GM18519 (cell line): Measurements from ENCODE around the gene CCDC88C.

ENCODE experiments used
- ATAC-seq: cut with Tn5 transposase; IDR thresholded peaks from one replicate; pipeline ENCODE4 v1.9.1; 2021; ENCODE audit warnings: mild to moderate bottlenecking, moderate library complexity; ENCODE audit not compliant: unreplicated experiment, low FRiP score

Gene CCDC88C

GRCh38 chr14:91318911-91319310, 98.7 kb downstream of the CCDC88C start:
- no peak for ATAC-seq

DNA sequence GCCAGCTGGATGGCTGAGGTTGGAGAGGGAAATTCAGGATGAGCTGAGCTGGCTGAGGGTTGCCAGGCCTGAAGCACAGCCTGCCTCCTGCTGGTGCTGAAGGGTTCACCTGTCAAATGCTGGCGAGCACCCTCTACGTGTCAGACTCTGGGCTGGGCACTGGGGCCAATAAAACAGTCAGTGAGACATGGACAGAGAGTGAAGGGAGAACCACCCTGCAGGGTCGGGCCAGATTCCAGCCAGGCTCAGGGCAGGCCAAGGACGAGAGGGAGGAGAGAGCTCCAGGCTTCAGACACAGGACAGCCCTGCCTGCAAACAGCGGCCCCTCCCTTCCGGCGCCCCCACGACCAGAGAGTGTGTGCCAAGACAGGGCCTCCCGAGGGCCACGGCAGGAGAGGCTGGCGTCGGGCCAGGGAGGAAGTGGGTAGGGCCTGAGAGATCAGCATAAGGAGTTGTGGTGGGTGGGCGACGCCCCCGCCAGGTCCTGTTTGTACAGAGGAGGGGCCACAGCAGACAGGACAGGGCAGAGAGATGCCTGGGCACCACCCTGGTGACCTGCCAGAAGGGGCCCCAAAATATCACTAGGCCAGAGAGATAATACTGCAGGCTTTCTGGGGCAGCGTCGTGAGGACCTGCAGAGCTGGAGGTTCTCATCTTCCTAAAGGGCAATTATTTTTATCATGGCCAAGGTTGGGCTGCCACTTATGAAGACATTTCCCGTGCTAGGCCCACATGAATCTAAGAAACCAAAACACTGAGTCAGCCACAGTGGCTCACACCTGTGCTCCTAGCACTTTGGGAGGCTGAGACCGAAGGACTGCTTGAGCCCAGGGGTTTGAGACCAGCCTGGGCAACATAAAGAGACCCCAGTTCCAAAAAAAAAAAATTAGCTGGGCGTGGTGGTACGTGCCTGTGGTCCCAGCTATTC, 100.0 kb downstream of the CCDC88C start:
- ATAC-seq: no peak

DNA sequence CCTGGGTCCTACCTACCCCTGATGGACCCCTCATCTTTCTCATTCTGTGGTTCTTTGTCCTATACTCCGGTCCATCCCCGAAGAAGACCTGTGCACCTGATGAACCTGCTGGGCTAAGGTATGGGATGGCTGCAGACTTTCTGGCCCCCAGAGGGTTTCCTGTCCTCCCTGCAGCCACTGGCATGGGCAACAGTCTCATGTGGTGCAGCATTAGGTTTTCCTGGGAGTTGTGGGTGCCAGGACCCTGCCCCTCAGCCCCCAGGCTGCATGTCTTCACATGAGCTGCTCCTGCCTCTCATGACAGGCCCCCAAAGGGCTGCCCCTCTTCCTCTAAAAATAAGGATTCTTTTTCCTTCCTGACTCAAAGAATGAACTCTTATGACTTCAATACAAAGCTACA, 100.9 kb downstream of the CCDC88C start:
- ATAC-seq: no peak

GRCh38 chr14:91315844-91316267, 101.8 kb downstream of the CCDC88C start:
- ATAC-seq: peak; percentile 56

GRCh38 chr14:91313852-91314251, 103.8 kb downstream of the CCDC88C start:
- ATAC-seq: no peak

DNA sequence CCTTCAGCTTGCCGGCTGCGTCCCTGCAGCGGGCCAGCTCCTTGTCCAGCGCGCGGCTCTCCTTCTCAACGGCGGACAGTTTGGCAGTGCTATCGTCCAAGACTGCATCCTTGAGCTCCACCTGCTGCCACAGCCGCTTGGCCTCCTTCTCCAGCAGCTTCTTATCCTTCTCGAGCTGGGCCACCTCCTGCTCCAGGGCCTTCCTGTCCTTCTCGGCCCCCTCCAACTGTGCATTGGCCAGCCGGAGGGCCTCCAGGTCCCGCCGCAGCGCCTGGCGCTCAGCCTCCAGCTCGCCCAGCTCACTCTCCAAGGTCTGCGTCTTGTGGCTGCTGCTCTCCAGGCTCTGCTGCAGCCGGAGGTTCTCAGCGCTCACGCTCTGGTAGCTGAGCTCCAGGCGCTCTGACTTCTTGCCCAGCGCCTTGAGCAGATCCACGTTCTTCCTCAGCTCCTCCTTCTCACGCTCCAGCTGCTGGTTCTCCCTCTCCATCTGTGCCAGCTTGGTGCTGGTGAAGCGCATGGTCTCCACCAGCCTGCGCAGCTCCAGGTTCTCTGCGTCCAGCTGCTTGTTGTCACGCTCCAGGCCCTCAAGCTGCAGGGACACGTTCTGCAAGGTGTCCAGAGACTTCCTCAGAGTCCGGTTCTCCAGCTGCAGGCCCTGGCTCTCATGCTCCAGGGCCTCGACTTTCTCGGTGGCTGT, 104.3 kb downstream of the CCDC88C start:
- no peak for ATAC-seq

GRCh38 chr14:91311284-91311662, 106.3 kb downstream of the CCDC88C start:
- ATAC-seq: no peak

GRCh38 chr14:91310606-91311283, 106.9 kb downstream of the CCDC88C start:
- ATAC-seq: no peak

- ATAC-seq: no peak
Observed at GRCh38 chr14:91309756-91310280, 107.8 kb downstream of the CCDC88C start.

GRCh38 chr14:91308337-91308736, 109.3 kb downstream of the CCDC88C start:
- no peak for ATAC-seq

DNA sequence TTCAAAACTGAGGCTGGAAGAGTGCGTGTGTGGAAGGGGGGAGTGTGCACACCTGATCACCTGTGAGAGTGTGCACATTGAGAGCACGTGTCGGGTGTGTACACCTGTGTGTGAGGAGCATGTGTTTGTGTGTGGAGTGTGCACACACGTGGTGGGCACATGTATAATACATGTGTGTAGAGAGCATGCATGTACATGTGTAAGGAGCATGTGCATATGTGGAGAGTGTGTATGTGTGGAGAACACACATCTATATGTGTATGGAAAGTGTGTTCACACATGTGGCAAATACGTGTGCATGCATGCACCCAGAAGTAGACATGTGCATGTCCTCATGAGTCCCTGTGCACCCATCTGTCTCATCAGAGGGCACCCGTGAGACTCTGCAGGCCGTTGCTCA, 110.0 kb downstream of the CCDC88C start:
- ATAC-seq: no peak

DNA sequence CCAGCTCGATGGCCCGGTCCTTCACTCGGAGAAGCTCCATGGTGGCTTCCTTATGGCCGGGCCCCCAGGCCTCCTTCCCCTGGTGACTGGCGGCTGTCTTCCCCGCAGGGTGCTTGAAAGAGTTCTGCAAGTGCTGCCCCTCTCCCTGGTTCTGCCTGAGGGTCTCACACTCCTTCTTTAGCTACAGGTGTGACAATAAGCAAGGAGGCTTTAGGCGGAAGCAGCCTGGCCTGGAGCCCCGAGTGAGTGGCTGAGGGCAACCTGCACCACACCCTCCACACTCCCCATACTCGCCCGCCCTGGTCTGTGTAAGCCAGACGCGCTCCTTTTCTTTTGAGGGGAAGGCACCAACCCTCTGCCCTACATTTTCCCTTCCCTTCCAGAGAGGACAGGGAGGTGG, 110.6 kb downstream of the CCDC88C start:
- ATAC-seq: no peak

- ATAC-seq: no peak
Observed at GRCh38 chr14:91306547-91306946, 111.1 kb downstream of the CCDC88C start.

DNA sequence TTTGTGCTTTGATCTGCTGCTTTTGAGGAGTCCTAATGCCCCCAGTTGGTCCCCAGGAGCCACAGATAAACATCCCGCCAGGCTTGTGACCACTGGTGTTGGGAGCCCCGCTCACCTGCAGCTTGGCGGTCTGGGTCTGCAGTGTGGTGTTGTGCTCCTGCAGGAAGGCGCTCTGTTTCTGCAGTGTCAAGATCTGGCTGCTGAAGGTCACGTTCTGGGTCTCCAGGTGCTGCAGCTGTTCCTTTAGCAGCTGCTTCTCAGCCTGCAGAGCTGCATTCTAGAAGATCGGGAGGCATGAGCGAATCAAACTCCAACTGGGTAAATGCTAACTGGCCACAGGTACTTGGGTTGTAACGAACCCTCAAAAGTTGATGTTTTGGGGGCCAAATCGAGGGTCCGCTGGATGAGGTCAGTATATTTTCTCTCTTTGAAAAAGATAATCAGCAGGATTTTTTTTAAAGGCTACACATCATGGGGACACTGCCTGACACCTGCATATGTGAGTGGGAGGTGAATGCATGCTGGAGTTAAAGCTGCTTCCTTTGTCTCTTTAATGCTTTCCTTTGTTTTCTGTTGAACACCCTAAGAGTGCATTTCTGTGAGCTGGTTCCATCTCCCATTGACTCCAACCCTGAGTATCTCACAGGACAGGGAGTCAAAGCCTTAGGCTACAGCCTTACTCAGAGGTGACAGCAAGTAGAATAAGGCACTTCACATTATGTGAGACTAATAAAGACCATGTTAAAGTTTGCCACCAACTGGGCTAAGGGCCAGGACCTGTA, 111.8 kb downstream of the CCDC88C start:
- ATAC-seq: no peak

DNA sequence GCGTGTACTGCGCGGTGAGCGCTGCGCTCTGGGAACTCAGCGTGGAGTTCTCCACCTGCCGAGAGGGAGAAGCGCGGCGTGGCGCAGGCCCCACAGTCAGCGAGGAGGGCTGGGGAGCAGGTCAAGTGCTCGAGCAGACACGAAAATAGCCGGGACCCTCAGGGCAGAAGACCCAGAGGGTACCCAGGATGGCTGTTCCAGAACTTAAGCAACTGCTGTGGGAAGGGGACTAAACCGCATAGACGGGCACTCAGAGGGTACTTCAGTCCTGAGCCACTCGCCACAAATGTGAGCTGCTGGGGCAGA, 113.7 kb downstream of the CCDC88C start:
- ATAC-seq: no peak

GRCh38 chr14:91303091-91303923, 114.3 kb downstream of the CCDC88C start:
- ATAC-seq: no peak

DNA sequence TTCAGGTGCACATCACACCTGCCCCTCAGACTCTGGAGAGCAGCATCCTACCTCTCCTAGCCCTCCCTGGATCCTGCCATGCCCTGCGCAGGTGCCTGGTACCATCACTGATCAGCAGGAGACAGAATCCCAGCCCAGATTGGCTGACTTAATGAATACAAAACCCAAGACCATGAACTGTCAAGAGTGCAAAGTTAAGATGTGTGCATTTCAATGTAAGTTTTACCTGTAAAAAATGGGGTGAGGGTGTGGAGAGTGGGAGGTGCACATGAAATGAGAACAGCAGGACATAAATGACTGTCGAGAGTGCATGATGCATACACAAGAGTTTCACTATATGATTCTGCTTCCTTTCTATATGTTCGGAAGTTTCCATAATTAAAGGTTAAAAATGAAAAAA, 115.2 kb downstream of the CCDC88C start:
- no peak for ATAC-seq

DNA sequence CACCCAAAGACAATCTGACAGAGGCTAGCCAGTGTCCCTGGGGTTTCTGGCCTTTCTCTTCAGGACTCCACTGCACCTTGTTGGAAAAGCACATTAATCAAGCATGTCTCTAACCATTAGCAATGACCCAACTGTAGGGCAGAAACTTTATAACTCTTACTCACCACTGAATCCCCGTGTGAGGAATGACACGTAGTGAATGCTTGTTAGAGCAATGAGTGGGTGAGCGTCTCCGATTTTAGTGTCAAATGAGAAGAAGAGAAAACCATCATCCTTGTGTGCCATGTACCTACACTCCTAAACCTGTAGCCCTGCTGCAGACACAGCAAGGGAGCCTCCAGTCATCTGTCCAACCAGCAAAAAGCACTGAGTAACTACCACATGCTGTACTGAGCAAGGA, 116.7 kb downstream of the CCDC88C start:
- no peak for ATAC-seq

DNA sequence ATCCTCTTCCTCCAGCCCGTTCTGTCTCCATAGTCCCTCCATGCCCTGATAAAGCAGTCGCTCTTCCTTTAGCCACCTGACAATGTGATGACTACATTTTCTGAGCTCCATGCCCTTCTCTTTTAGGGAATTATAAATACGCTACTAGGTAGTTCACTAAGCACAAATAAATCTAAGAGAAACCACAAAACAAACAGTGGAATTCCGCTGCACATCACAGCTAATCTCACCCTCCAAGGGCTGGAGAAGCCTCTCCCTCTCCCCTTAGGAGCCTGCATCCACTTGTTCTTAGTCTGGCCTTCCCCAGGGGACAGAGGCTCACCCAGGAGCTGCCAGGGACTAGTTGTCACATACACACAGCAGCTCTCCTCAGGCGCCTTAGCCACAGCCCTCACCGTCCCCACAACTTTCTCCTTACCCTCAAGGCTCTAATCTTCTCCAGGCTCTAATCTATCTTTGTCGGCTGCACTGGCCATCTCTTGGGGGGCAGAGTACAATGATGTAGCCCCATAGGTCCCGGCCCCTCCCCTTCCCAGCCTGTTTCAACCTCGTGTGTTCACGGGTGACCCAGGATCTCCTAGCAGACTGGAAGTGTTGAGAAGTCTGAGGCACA, 117.2 kb downstream of the CCDC88C start:
- no peak for ATAC-seq
